Vagina (tissue), 2 donors: ENCODE measurements around the gene DAB2IP.

ENCODE experiments used
- CTCF ChIP-seq, 3 experiments: fragments of 450-650 bp in 2 of 3; fragments of 200-600 bp in 1 of 3; sonication (generic) in 1 of 3; IDR thresholded peaks; one replicate each; pipeline ENCODE4 v1.5.1; 2017 to 2019; ENCODE audit warnings: antibody characterized with exemption in 3 of 3, mild to moderate bottlenecking in 2 of 3, moderate library complexity in 2 of 3
- POLR2A ChIP-seq, 2 donors: fragments of 450-650 bp; IDR thresholded peaks; one replicate each; pipeline ENCODE4 v1.6.1; 2017; ENCODE audit warnings: antibody characterized with exemption in 2 of 2, mild to moderate bottlenecking in 2 of 2, moderate library complexity in 2 of 2

DNA sequence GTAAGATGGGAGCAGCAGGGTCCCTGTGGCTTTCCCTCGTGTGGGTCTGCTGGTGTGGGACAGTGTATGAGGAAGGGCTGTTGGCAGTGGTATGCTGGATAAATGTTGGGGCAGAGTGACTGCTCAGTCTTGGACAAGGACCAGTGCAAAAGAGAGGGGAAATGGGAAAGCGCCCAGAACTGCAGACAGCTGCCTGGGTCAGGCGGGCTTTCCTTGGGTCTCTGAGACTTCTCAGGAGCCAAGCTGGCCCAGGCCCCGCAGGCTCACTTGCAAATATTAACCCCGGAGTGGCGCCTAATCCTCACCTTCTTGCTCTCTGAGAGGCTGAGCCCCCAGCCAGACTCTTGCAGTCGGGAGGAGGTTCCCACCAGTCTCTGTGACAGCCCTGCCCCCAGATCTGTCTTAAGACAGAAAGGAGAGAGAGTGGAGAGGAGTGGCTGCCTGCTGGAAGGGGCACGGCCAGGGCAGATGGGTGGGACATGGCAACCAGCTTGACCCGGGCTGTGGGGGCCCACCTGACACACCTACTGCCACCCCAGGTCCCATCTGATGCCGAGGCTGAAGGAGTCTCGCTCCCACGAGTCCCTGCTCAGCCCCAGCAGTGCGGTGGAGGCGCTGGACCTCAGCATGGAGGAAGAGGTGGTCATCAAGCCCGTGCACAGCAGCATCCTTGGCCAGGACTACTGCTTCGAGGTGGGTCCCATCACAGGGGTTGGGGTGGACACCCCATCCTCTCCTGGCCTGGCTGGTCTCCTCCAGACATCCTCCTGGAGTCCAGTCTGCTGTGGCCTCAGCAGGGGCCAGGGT, 105.2 kb downstream of the DAB2IP start:
- TF ChIP-seq POLR2A (IDR thresholded peaks at IDR 0.05) (no peak), CTCF (IDR thresholded peaks at IDR 0.05) (no peak)
